Activated T-cell treated with anti-CD3 and anti-CD28 coated beads, Interleukin-2, amount 50 U/mL, for 48 hours (primary cell): ENCODE results near the gene HLA-DRB5.
"Not testable (repeated sequence)": the region's sequence is repeated elsewhere in the genome, so short reads cannot be mapped to it uniquely, and the experiment has no call there.

Source experiments
- DNase-seq, 2 experiments: peaks; one replicate each; pipeline ENCODE4 v3.0.0-alpha.2; 2020

The HLA-DRB5 gene

DNA sequence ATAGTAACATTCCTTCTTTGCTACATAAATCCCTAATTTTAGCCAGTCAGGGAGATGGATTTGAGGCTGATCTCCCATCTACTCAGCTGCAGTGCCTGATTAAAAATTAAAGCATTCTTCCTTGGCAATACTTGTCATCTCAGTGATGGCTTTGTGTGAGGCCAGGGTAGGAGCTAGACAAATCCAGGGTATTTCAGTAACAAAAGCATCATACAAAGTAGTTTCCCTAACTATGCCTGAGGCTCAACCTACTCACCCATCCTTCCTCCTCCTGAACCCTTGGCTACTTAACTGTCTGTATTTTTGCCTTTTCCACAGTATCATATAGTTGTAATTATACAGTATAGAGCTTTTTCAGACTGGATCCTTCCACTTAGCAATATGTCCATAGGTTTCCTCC lies 37.7 kb downstream of the HLA-DRB5 start:
- no peak for DNase-seq

DNA sequence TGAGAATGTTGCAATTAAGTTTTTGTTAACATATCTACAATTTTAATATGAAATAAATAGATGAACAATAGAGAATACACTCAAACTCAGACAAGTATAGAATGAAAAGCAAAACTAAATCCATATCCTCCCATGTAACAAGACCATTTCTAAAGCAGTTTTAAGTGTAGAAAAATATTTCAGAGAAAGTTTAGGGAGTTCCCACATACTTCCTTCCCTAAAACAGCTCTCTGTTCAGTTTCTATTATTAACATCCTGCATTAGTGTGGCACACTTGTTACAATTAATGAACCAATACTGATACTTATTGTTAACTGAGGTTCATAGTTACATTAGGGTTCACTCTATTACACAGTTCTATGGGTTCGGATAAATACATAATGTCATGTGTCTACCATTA lies 38.4 kb downstream of the HLA-DRB5 start:
- DNase-seq: no peak

DNA sequence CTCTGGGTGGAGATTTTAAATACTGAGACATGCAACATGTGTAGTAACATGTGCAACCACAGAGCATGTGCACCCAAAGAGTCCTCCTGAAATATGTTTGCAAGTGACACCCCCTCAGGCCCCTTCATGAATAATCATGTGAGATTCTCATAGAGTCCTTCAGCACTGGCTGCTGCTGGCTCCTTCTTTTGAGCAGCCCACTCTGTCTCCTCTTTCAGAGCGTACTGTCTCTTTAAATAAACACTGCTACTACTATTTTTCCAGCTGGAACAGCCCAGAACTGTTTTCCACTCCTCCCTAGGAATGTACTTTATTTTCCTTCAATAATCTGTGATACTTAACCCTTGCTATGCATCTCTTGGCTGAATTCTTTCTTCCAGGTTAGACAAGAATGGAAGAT lies 42.0 kb downstream of the HLA-DRB5 start:
- no peak for DNase-seq

- DNase-seq: no peak
Observed at GRCh38 chr6:32484614-32484998, 45.5 kb downstream of the HLA-DRB5 start.

- no peak for DNase-seq
Observed at GRCh38 chr6:32483968-32484613, 46.0 kb downstream of the HLA-DRB5 start.

GRCh38 chr6:32475392-32476206 lies 54.5 kb downstream of the HLA-DRB5 start:
- no peak for DNase-seq

DNA sequence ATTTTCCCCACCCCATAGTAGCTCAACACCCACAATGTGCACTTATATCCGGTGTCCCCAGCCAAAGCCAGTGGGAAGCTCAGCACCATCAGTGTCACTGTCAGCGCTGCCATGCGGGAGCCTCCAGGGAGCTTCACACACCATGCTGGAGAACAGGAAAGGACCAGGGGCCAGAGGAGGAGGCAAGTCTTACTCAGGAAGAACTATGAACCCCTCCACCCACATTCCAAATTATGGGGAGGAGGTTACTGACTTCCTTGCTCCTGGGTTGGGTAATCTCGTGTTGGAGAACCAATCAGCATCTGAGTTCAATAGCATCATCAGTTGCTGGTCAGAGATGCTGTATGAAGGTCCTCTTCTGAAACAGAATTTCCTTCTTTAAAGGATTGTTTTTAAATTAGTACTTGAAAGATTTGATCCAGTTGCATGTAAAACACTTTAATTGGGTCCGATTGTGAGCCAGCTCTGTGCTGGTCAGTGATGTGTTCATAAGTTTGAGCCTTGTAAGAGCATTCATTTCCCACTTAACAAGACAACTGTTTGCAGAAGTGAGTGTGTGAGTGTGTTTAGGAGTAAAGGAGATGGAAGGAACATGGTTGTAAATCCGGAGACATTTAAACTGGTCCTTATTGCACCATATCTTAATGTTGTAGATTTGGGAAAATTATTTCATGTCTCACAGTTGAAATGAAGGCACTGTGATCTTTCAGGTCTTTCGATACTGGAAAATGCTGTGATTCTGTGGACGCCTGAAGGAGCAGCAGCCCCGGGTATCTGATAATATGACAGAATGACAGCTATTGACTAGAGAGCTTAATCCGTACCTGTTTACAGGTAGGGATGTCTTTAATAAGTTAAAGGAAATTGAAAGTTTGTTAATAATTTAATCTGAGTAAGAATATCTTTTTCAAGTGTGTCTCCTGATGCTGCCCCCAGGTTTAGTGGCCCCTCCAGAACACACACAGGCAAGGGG lies 56.4 kb downstream of the HLA-DRB5 start:
- not testable (repeated sequence) for DNase-seq

DNA sequence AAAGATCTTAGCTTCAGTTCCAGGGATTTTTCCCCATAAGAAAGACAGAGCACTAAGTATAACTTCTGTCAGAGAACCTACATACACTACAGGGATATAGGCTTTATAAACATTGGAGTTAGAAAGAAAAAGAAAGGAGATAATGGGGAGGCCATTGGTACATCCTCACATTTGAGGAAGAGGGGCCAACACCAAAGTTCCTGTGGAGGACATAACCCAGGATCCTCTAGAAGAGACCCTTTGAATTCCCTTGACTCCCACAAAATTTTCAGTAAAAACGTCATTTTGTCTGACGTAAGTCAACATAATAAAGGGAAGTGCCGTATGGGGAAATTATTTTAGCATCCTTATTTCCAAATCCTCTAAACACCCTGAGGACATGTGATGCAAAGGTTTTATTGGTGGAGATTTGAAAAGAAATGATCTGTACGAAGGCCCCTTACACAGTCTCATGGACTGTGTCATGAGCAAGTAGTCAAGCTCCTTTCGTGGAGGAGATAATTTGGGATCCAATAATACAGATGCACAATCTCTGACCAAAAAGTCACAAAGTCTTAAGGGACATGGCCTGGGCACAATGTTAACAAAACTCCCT lies 57.2 kb downstream of the HLA-DRB5 start:
- DNase-seq: no peak

GRCh38 chr6:32467743-32468503 lies 62.2 kb downstream of the HLA-DRB5 start:
- DNase-seq: not testable (repeated sequence)
